Smooth muscle cell (in vitro differentiated cells): ENCODE data around the gene FIBCD1. TPM values are rescaled to one million over a fixed set of nuclear protein-coding genes. Genes with fewer than 3 reads are reported as not detected.

Source experiments
- DNase-seq: peaks from one replicate; lab custom pipeline; 2025; ENCODE audit not compliant: unreplicated experiment; lab: John Stamatoyannopoulos, UW
- H2AFZ ChIP-seq: fragments of 200-600 bp; sonication (generic); 2 replicates; pipeline ENCODE4 v1.6.0; 2016; ENCODE audit warnings: antibody characterized with exemption, low read depth, mild to moderate bottlenecking
- H3F3A ChIP-seq: fragments of 200-600 bp; sonication (generic); 2 replicates; pipeline ENCODE4 v1.6.0; 2017; ENCODE audit warnings: antibody characterized with exemption, low read depth
- H3K27ac ChIP-seq: fragments of 200-600 bp; sonication (generic); 2 replicates; pipeline ENCODE4 v1.5.1; 2016; ENCODE audit warnings: low read depth, mild to moderate bottlenecking
- H3K27me3 ChIP-seq: fragments of 200-600 bp; sonication (generic); 2 replicates; pipeline ENCODE4 v1.6.1; 2016; ENCODE audit warnings: low read depth, mild to moderate bottlenecking
- H3K36me3 ChIP-seq: fragments of 200-600 bp; sonication (generic); 2 replicates; pipeline ENCODE4 v1.5.1; 2016; ENCODE audit warnings: low read depth
- H3K4me1 ChIP-seq: fragments of 200-600 bp; sonication (generic); 2 replicates; pipeline ENCODE4 v1.5.1; 2016; ENCODE audit warnings: low read depth
- H3K4me2 ChIP-seq: fragments of 200-600 bp; sonication (generic); 2 replicates; pipeline ENCODE4 v1.6.0; 2016; ENCODE audit warnings: mild to moderate bottlenecking
- H3K4me3 ChIP-seq: fragments of 200-600 bp; sonication (generic); 2 replicates; pipeline ENCODE4 v1.5.1; 2016; ENCODE audit warnings: mild to moderate bottlenecking
- H3K79me2 ChIP-seq: fragments of 200-600 bp; sonication (generic); 2 replicates; pipeline ENCODE4 v1.6.0; 2016; ENCODE audit warnings: low read depth, mild to moderate bottlenecking
- H3K9ac ChIP-seq: fragments of 200-600 bp; sonication (generic); 2 replicates; pipeline ENCODE4 v1.6.0; 2016; ENCODE audit warnings: low read depth
- H3K9me3 ChIP-seq: fragments of 200-600 bp; sonication (generic); replicated peaks from 2 replicates; pipeline ENCODE4 v1.5.1; 2016; ENCODE audit warnings: low read depth
- H4K20me1 ChIP-seq: fragments of 200-600 bp; sonication (generic); 2 replicates; pipeline ENCODE4 v1.6.0; 2016; ENCODE audit warnings: low read depth
- WGBS: methylation state at CpG from one replicate; pipeline ENCODE4 v1.1.7; 2016; ENCODE audit warnings: low lambda C conversion rate; 5-methylcytosine and 5-hydroxymethylcytosine counted together
- polyA plus RNA-seq: library from polyadenylated mRNA; unstranded; fragments of >200 nt; fragmentation: Nextera tagmentation; extraction: Ambion mirVana; gene quantifications from 2 replicates; pipeline ENCODE4 v1.2.1, GENCODE V29; 2016
- total RNA-seq: library from RNA; depleted of rRNA; stranded (reverse); fragments of >200 nt; gene quantifications from 2 replicates; pipeline ENCODE4 v1.2.3, GENCODE V29; 2014
- TF ChIP-seq, protein P1 (sequence below): fragments of 200-600 bp; sonication (generic); IDR thresholded peaks from 2 replicates; pipeline ENCODE4 v1.5.1; 2017; ENCODE audit warnings: borderline replicate concordance, mild to moderate bottlenecking, antibody characterized with exemption; ENCODE audit not compliant: insufficient read depth, poor library complexity, severe bottlenecking

The FIBCD1 gene
- total and polyA plus RNA-seq, 2 experiments from 2014 or later, result 1.8 to 4.7 TPM

GRCh38 chr9:130868230-130868629 lies 70.8 kb downstream of the FIBCD1 start:
- H3K9ac ChIP-seq, result no peak overlapping the region
- H3K4me3 ChIP-seq, result no peak overlapping the region
- H3K36me3 ChIP-seq, result peaks cover 10% of the 10 kb centered on the region
- H3F3A ChIP-seq, result no peaks in the 10 kb centered on the region
- H3K9me3 ChIP-seq, result no peaks in the 10 kb centered on the region
- peaks cover 100% of the 10 kb centered on the region for H4K20me1 ChIP-seq
- WGBS, result 93% methylated on average over 3 of the region's 3 CpGs
- H2AFZ ChIP-seq, result no peak overlapping the region
- H3K27me3 ChIP-seq, result no peaks in the 10 kb centered on the region
- no peak overlapping the region for H3K27ac ChIP-seq
- no peaks in the 10 kb centered on the region for H3K4me1 ChIP-seq
- no peak overlapping the region for H3K4me2 ChIP-seq
- TF ChIP-seq, protein P1, sequence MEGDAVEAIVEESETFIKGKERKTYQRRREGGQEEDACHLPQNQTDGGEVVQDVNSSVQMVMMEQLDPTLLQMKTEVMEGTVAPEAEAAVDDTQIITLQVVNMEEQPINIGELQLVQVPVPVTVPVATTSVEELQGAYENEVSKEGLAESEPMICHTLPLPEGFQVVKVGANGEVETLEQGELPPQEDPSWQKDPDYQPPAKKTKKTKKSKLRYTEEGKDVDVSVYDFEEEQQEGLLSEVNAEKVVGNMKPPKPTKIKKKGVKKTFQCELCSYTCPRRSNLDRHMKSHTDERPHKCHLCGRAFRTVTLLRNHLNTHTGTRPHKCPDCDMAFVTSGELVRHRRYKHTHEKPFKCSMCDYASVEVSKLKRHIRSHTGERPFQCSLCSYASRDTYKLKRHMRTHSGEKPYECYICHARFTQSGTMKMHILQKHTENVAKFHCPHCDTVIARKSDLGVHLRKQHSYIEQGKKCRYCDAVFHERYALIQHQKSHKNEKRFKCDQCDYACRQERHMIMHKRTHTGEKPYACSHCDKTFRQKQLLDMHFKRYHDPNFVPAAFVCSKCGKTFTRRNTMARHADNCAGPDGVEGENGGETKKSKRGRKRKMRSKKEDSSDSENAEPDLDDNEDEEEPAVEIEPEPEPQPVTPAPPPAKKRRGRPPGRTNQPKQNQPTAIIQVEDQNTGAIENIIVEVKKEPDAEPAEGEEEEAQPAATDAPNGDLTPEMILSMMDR, result no peak
- DNase-seq, result no peak
- peaks cover 53% of the 10 kb centered on the region for H3K79me2 ChIP-seq

GRCh38 chr9:130867556-130867955 lies 71.5 kb downstream of the FIBCD1 start:
- Histone ChIP-seq H3K9ac (no peak overlapping the region), H3K27me3 (no peaks in the 10 kb centered on the region), H3K79me2 (peaks cover 59% of the 10 kb centered on the region), H3K4me2 (no peak overlapping the region), H3K27ac (no peak overlapping the region), H3K36me3 (peaks cover 10% of the 10 kb centered on the region), H2AFZ (no peak overlapping the region), H3K4me3 (no peak overlapping the region), H3F3A (no peaks in the 10 kb centered on the region), H4K20me1 (peaks cover 100% of the 10 kb centered on the region), H3K4me1 (no peaks in the 10 kb centered on the region), H3K9me3 (no peaks in the 10 kb centered on the region)
- 97% methylated on average over 9 of the region's 9 CpGs for WGBS
- DNase-seq, result no peak
- TF ChIP-seq, protein P1, result no peak

DNA sequence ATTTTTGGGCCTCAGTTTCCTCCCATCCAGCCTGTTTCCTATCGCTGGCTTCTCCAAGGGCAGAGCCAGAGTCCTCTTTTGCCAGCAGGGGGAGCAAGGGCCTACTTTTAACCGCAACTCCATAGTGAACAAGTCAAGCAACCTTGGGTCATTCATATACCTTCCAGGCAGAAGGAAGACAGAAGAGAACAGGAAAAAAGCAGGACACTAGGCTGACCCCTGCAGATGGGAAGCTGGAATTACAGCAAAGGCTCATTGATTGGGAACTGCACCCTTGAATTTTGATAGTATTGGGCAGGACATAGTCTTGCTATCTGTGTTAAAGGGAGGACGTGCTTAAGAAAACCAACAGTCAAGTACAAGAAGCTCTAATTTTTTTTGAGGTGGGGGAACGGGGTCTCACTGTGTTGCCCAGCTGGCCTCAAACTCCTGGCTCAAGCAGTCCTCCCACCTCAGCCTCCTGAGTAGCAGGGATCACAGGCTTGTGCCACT lies 72.5 kb downstream of the FIBCD1 start:
- no peaks in the 10 kb centered on the region for H3K4me1 ChIP-seq
- no peak for DNase-seq
- peaks cover 3% of the 10 kb centered on the region for H3K36me3 ChIP-seq
- H4K20me1 ChIP-seq, result peaks cover 100% of the 10 kb centered on the region
- no peak overlapping the region for H3K9ac ChIP-seq
- no peak overlapping the region for H3K27ac ChIP-seq
- no peak overlapping the region for H3K4me2 ChIP-seq
- H3F3A ChIP-seq, result peaks cover 8% of the 10 kb centered on the region
- no peak overlapping the region for H3K4me3 ChIP-seq
- peaks cover 66% of the 10 kb centered on the region for H3K79me2 ChIP-seq
- no peak overlapping the region for H2AFZ ChIP-seq
- H3K9me3 ChIP-seq, result no peaks in the 10 kb centered on the region
- WGBS, result 49% methylated on average over 4 of the region's 4 CpGs
- no peaks in the 10 kb centered on the region for H3K27me3 ChIP-seq
- TF ChIP-seq, protein P1, result peak; percentile 79

- Histone ChIP-seq H3K4me2 (no peak overlapping the region), H3F3A (peaks cover 14% of the 10 kb centered on the region), H3K27me3 (no peaks in the 10 kb centered on the region), H4K20me1 (peaks cover 100% of the 10 kb centered on the region), H3K79me2 (peaks cover 68% of the 10 kb centered on the region), H3K36me3 (peaks cover 3% of the 10 kb centered on the region), H3K27ac (no peak overlapping the region), H3K4me3 (no peak overlapping the region), H2AFZ (no peak overlapping the region), H3K9ac (no peak overlapping the region), H3K9me3 (no peaks in the 10 kb centered on the region), H3K4me1 (no peaks in the 10 kb centered on the region)
- TF ChIP-seq, protein P1, result no peak
- 97% methylated on average over 3 of the region's 3 CpGs for WGBS
- no peak for DNase-seq
These were observed 73.1 kb downstream of the FIBCD1 start for GRCh38 chr9:130865921-130866320.
